A549 (cell line): Measurements from ENCODE around the gene MYL6. TPM values are rescaled to one million over a fixed set of nuclear protein-coding genes. Genes with fewer than 3 reads are reported as not detected.
"Not testable (repeated sequence)": the region's sequence is repeated elsewhere in the genome, so short reads cannot be mapped to it uniquely, and the experiment has no call there.

Experiments
- ATAC-seq, 2 experiments: fragments of 200-7000 bp in 1 of 2; fragments of >200 bp in 1 of 2; cut with Nextera tagmentation in 1 of 2; cut with Tn5 transposase in 1 of 2; 3 replicates each; pipeline versions ENCODE4 v1.8.0 to v1.9.1; 2018 to 2020; ENCODE audit warnings: mild to moderate bottlenecking in 1 of 2, moderate library complexity in 1 of 2
- CTCF ChIA-PET: fragments of 300-600 bp; sonication (Branson Sonifier 250); formaldehyde crosslinking; extraction: SDS; loops from one replicate; lab custom pipeline; 2021; ENCODE audit warnings: antibody characterized with exemption, inconsistent platforms; lab: Yijun Ruan, JAX
- POLR2A ChIA-PET: fragments of 350-600 bp; formaldehyde crosslinking; extraction: SDS; loops from one replicate; lab custom pipeline; 2021; ENCODE audit warnings: antibody characterized with exemption, inconsistent platforms; lab: Yijun Ruan, JAX
- DNase-seq, 2 experiments: peaks; one replicate each; pipeline versions ENCODE4 v3.0.0 to v3.0.0-alpha.2; 2011 to 2016; ENCODE audit warnings: low read depth in 1 of 2, low spot score in 1 of 2
- FAIRE-seq: peaks from 2 replicates; lab custom pipeline; 2011; peaks lifted over from hg19 to GRCh38; lab: Jason Lieb, UNC
- H3K27ac ChIP-seq, 2 experiments: fragments of >200 bp; sonication (Bioruptor Twin); formaldehyde crosslinking; 3 replicates each; pipeline ENCODE4 v1.5.1; 2016 to 2017
- H3K4me1 ChIP-seq: fragments of >200 bp; sonication (Bioruptor Twin); formaldehyde crosslinking; 3 replicates; pipeline ENCODE4 v1.6.1; 2016
- H3K4me2 ChIP-seq: fragments of >200 bp; sonication (Bioruptor Twin); formaldehyde crosslinking; 3 replicates; pipeline ENCODE4 v1.6.1; 2016
- H3K4me3 ChIP-seq: fragments of >200 bp; sonication (Bioruptor Twin); formaldehyde crosslinking; 3 replicates; pipeline ENCODE4 v1.5.1; 2016
- H3K9me3 ChIP-seq: fragments of >200 bp; sonication (Bioruptor Twin); formaldehyde crosslinking; 3 replicates; pipeline ENCODE4 v1.6.1; 2016
- CBX8 ChIP-seq: fragments of 200-600 bp; sonication (generic); IDR thresholded peaks from 2 replicates; pipeline ENCODE4 v1.6.1; 2016
- CEBPB ChIP-seq, 2 experiments: fragments of >200 bp in 1 of 2; sonication (Bioruptor Twin) in 1 of 2; formaldehyde crosslinking in 1 of 2; IDR thresholded peaks; 2 replicates each; pipeline ENCODE4 v1.6.1; 2012 to 2016
- EP300 ChIP-seq, 2 experiments: fragments of >200 bp; sonication (Bioruptor Twin); formaldehyde crosslinking; IDR thresholded peaks; 2 replicates in 1 of 2; 3 replicates in 1 of 2; pipeline ENCODE4 v1.6.1; 2016 to 2017
- FOSB ChIP-seq: fragments of 250-450 bp; sonication (Bioruptor Pico); IDR thresholded peaks from 2 replicates; pipeline ENCODE4 v1.5.0; 2020; ENCODE audit warnings: mild to moderate bottlenecking, moderate library complexity
- GATA3 ChIP-seq: IDR thresholded peaks from 2 replicates; pipeline ENCODE4 v1.6.1; 2012; ENCODE audit warnings: borderline replicate concordance
- HEYL ChIP-seq: fragments of 250-450 bp; sonication (Bioruptor Pico); IDR thresholded peaks from 2 replicates; pipeline ENCODE4 v1.8.0; 2021; ENCODE audit warnings: mild to moderate bottlenecking, moderate library complexity
- HOXA7 ChIP-seq: fragments of 250-450 bp; sonication (Bioruptor Pico); IDR thresholded peaks from 2 replicates; pipeline ENCODE4 v1.5.0; 2020; ENCODE audit warnings: mild to moderate bottlenecking, moderate library complexity
- HOXB5 ChIP-seq: fragments of 250-450 bp; sonication (Bioruptor Pico); IDR thresholded peaks from 2 replicates; pipeline ENCODE4 v1.5.0; 2020; ENCODE audit warnings: mild to moderate bottlenecking, moderate library complexity
- JUNB ChIP-seq: fragments of >200 bp; sonication (Bioruptor Twin); formaldehyde crosslinking; IDR thresholded peaks from 2 replicates; pipeline ENCODE4 v1.6.1; 2016
- KDM1A ChIP-seq: fragments of 200-600 bp; sonication (generic); IDR thresholded peaks from 2 replicates; pipeline ENCODE4 v1.6.1; 2016; ENCODE audit warnings: low read depth, mild to moderate bottlenecking
- MAX ChIP-seq: IDR thresholded peaks from 2 replicates; pipeline ENCODE4 v1.6.1; 2012
- MAZ ChIP-seq: fragments of 150-350 bp; IDR thresholded peaks from 2 replicates; pipeline ENCODE4 v1.6.1; 2014; ENCODE audit warnings: antibody characterized with exemption, low read depth, low read length, borderline replicate concordance
- MYC ChIP-seq: IDR thresholded peaks from 2 replicates; pipeline ENCODE4 v1.6.1; 2012; ENCODE audit warnings: mild to moderate bottlenecking, inconsistent platforms, low read length, improper control_type of control experiment, borderline replicate concordance
- NFE2L2 ChIP-seq: fragments of 150-350 bp; conservative IDR thresholded peaks from 2 replicates; pipeline ENCODE4 v1.6.1; 2014; ENCODE audit warnings: low read length
- NPAS2 ChIP-seq: fragments of 250-450 bp; sonication (Bioruptor Pico); IDR thresholded peaks from 2 replicates; pipeline ENCODE4 v1.8.0; 2022; ENCODE audit warnings: mild to moderate bottlenecking, moderate library complexity, borderline replicate concordance
- NR3C1 ChIP-seq: fragments of >200 bp; sonication (Bioruptor Twin); formaldehyde crosslinking; IDR thresholded peaks from 3 replicates; pipeline ENCODE4 v1.6.1; 2017
- PBX3 ChIP-seq: IDR thresholded peaks from 2 replicates; pipeline ENCODE4 v1.6.1; 2012
- RNF2 ChIP-seq: fragments of 200-600 bp; sonication (generic); IDR thresholded peaks from 2 replicates; pipeline ENCODE4 v1.6.1; 2016; ENCODE audit warnings: low read depth, mild to moderate bottlenecking, antibody characterized with exemption, moderate library complexity, borderline replicate concordance
- SMC3 ChIP-seq: fragments of >200 bp; sonication (Bioruptor Twin); formaldehyde crosslinking; IDR thresholded peaks from 3 replicates; pipeline ENCODE4 v1.6.1; 2018; ENCODE audit warnings: inconsistent platforms
- TP53 ChIP-seq: fragments of 250-450 bp; sonication (Bioruptor Pico); IDR thresholded peaks from 2 replicates; pipeline ENCODE4 v1.5.0; 2021; ENCODE audit warnings: mild to moderate bottlenecking, moderate library complexity
- ZFP36 ChIP-seq: fragments of 450-650 bp; IDR thresholded peaks from 2 replicates; pipeline ENCODE4 v1.6.1; 2014; ENCODE audit warnings: borderline replicate concordance; ENCODE audit not compliant: partially characterized antibody
- ZSCAN20 ChIP-seq: fragments of 250-450 bp; sonication (Bioruptor Pico); IDR thresholded peaks from 2 replicates; pipeline ENCODE4 v1.8.0; 2022; ENCODE audit warnings: mild to moderate bottlenecking, moderate library complexity
- WGBS: methylation state at CpG from one replicate; pipeline ENCODE4 v1.1.6; 2017; ENCODE audit errors: missing lambda C conversion rate; 5-methylcytosine and 5-hydroxymethylcytosine counted together
- polyA plus RNA-seq, 4 experiments: library from polyadenylated mRNA; depleted of rRNA in 3 of 4; stranded (reverse); fragments of >200 nt; fragmentation: RNase III in 1 of 4; extraction: RNeasy Plus Mini Kit Qiagen cat#74134 plus additional on column Dnase treatment in 1 of 4; gene quantifications; 2 replicates in 3 of 4; 3 replicates in 1 of 4; pipeline ENCODE4 v1.2.3, GENCODE V29; 2011 to 2017
- TF ChIP-seq, protein P1 (sequence below): fragments of 250-450 bp; sonication (Bioruptor Pico); IDR thresholded peaks from 2 replicates; pipeline ENCODE4 v1.5.0; 2021; ENCODE audit warnings: mild to moderate bottlenecking, moderate library complexity, borderline replicate concordance
- TF ChIP-seq, protein P2 (sequence below): fragments of 150-350 bp; IDR thresholded peaks from 2 replicates; pipeline ENCODE4 v1.6.1; 2014; ENCODE audit warnings: low read depth, mild to moderate bottlenecking, low read length
- TF ChIP-seq, protein P3 (sequence below): fragments of >200 bp; sonication (Bioruptor Twin); formaldehyde crosslinking; IDR thresholded peaks from 2 replicates; pipeline ENCODE4 v1.6.1; 2016
- TF ChIP-seq, protein P4 (sequence below): fragments of >200 bp; sonication (Bioruptor Twin); formaldehyde crosslinking; IDR thresholded peaks from 3 replicates; pipeline ENCODE4 v1.5.1; 2016

Gene MYL6
- polyA plus RNA-seq, 2 of the 4 experiments (the other 2 are of a cell fraction) = 2,307 to 3,268 TPM

GRCh38 chr12:56117082-56117706 is 41.0 kb upstream of the MYL6 start:
- Histone ChIP-seq H3K4me2 (peak overlapping the region; percentile 70), H3K27ac (peak overlapping the region; percentile 90 to 96), H3K4me3 (peak overlapping the region; percentile 71), H3K4me1 (peaks cover 20% of the 10 kb centered on the region)
- FAIRE-seq, ATAC-seq, H3K9me3 ChIP-seq: not testable (repeated sequence)
- ChIA-PET CTCF (interaction anchor here (0.5 to 15.7 kb wide), 9 partner anchors 10 to 523 kb away, joined by 3 to 204 read pairs (median 17); partner anchors contain the start of genes ESYT1, PA2G4 and SMARCC2), POLR2A (interaction anchor here (0.6 to 5.5 kb wide), 12 partner anchors 8 to 399 kb away, joined by 3 to 77 read pairs (median 6); partner anchors contain the start of genes CNPY2, ERBB3, ESYT1 and MYL6)
- TF ChIP-seq FOSB (CRISPR knock-in tag) (peak; percentile 75), NPAS2 (CRISPR knock-in tag) (0 out of 2 replicates have a peak, but pooled peaks have one; percentile 17)
- WGBS = 2% methylated on average over 13 of the region's 16 CpGs
- DNase-seq = peak in 1 of 2 experiments; percentile 31

DNA sequence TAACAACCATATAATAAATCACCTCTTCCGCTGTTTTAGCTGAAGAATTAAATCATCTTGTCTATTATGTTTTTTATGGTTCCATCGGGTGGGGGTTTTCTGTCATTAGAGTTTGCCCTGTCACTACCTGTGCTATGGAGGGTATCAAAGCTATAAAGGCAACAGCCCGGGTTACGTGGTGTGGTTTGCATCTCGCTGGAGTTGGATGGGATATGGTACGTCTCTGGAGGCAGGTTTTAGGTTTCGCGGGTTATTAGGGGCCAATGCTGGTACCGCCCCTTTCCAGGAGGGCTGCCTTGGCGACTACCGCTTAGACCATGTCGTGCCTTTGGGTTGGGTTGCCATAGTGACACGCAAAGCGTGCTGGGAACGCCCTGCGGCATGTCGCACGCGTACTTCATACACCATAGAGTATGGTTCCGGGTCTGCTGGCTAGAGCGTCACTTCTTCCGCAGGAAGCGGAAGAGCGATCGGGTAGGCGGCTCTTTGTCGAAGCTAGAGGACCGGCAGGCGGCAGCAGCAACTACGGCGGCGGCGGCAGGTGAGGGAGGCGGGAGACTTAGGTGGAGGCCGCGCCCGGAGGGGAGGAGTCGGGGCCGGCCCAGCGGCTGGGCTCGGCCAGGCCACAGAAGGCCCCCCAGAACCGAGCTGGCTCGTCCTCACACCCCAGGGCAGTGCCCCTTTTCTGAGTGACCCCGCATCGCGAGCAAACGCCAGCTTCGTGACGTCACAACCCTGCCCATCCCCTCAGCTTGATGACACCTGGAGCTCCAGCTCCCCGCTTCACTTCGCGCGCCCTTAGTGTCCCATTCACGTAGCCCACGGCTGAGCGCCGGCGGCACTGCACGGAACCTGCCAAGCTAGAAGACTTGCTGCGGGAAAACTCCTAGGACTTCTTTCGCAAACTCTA is 40.1 kb upstream of the MYL6 start, which contains the start of gene ZC3H10:
TSS of gene ZC3H10 (plus strand) at position 489 of the 910 bp plus-strand sequence. CDS start 2,297 bp downstream, outside the sequence.
- Histone ChIP-seq H3K4me1 (peaks cover 20% of the 10 kb centered on the region), H3K27ac (peak within 1 kb of the TSS; percentile 91 to 96), H3K4me3 (peak within 1 kb of the TSS; percentile 71), H3K4me2 (peak within 1 kb of the TSS; percentile 95), H3K9me3 (no peaks in the 10 kb centered on the region)
- FAIRE-seq = peak; percentile 49
- peak; percentile 74 to 82 for ATAC-seq
- DNase-seq = peak; percentile 97 to 100
- ChIA-PET CTCF (interaction anchor here (0.6 to 15.7 kb wide), 33 partner anchors 9 to 519 kb away, joined by 3 to 204 read pairs (median 6); partner anchors contain the start of genes ANKRD52, COQ10A, ESYT1 and MYL6B), POLR2A (interaction anchor here (0.5 to 5.5 kb wide), 16 partner anchors 8 to 368 kb away, joined by 3 to 77 read pairs (median 6); partner anchors contain the start of genes CNPY2, DNAJC14, ERBB3 and ESYT1)
- 3% methylated on average over 61 of the region's 61 CpGs for WGBS
- TF ChIP-seq JUNB (no peak), EP300 (IDR thresholded peaks at IDR 0.05) (no peak), HEYL (CRISPR knock-in tag) (no peak), HOXA7 (CRISPR knock-in tag) (peak; percentile 99), NFE2L2 (no peak), CBX8 (no peak), ZSCAN20 (CRISPR knock-in tag) (no peak), RNF2 (no peak), ZFP36 (no peak), GATA3 (peak; percentile 80), HOXB5 (no peak), TP53 (CRISPR knock-in tag) (peak; percentile 99), MAX (peak; percentile 97), NR3C1 (no peak), PBX3 (peak; percentile 98), SMC3 (no peak; the same call in 2 of the 3 replicates), FOSB (CRISPR knock-in tag) (peak; percentile 99), KDM1A (no peak), CEBPB (IDR thresholded peaks at IDR 0.05) (no peak), MYC (peak; percentile 96), MAZ (no peak)
- TF ChIP-seq, protein P1, sequence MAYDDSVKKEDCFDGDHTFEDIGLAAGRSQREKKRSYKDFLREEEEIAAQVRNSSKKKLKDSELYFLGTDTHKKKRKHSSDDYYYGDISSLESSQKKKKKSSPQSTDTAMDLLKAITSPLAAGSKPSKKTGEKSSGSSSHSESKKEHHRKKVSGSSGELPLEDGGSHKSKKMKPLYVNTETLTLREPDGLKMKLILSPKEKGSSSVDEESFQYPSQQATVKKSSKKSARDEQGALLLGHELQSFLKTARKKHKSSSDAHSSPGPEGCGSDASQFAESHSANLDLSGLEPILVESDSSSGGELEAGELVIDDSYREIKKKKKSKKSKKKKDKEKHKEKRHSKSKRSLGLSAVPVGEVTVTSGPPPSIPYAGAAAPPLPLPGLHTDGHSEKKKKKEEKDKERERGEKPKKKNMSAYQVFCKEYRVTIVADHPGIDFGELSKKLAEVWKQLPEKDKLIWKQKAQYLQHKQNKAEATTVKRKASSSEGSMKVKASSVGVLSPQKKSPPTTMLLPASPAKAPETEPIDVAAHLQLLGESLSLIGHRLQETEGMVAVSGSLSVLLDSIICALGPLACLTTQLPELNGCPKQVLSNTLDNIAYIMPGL (CRISPR knock-in tag) = no peak; the same call in 1 of the 2 replicates
- TF ChIP-seq, protein P2, sequence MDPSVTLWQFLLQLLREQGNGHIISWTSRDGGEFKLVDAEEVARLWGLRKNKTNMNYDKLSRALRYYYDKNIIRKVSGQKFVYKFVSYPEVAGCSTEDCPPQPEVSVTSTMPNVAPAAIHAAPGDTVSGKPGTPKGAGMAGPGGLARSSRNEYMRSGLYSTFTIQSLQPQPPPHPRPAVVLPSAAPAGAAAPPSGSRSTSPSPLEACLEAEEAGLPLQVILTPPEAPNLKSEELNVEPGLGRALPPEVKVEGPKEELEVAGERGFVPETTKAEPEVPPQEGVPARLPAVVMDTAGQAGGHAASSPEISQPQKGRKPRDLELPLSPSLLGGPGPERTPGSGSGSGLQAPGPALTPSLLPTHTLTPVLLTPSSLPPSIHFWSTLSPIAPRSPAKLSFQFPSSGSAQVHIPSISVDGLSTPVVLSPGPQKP = no peak
- TF ChIP-seq, protein P3, sequence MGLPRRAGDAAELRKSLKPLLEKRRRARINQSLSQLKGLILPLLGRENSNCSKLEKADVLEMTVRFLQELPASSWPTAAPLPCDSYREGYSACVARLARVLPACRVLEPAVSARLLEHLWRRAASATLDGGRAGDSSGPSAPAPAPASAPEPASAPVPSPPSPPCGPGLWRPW = no peak
- TF ChIP-seq, protein P4, sequence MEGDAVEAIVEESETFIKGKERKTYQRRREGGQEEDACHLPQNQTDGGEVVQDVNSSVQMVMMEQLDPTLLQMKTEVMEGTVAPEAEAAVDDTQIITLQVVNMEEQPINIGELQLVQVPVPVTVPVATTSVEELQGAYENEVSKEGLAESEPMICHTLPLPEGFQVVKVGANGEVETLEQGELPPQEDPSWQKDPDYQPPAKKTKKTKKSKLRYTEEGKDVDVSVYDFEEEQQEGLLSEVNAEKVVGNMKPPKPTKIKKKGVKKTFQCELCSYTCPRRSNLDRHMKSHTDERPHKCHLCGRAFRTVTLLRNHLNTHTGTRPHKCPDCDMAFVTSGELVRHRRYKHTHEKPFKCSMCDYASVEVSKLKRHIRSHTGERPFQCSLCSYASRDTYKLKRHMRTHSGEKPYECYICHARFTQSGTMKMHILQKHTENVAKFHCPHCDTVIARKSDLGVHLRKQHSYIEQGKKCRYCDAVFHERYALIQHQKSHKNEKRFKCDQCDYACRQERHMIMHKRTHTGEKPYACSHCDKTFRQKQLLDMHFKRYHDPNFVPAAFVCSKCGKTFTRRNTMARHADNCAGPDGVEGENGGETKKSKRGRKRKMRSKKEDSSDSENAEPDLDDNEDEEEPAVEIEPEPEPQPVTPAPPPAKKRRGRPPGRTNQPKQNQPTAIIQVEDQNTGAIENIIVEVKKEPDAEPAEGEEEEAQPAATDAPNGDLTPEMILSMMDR = peak; percentile 36
